ENCODE measurements around the gene SLC44A1.

- TF ChIP-seq CTCF (IDR thresholded peaks at IDR 0.05; ENCODE audit: low read length): no peak
- TF ChIP-seq EZH2 (IDR thresholded peaks at IDR 0.05; ENCODE audit: borderline replicate concordance, low read length): no peak
Measured at GRCh38 chr9:105242557-105242956, 1.9 kb upstream of the SLC44A1 start.

Data from OCI-LY1 (cell line).